Osteoblast (primary cell): ENCODE results near the gene HEXB. TPM values are rescaled to one million over a fixed set of nuclear protein-coding genes. Genes with fewer than 3 reads are reported as not detected.

Experiments used
- DNase-seq: peaks from one replicate; pipeline ENCODE4 v3.0.0; 2011; ENCODE audit warnings: low spot score, mixed read lengths; ENCODE audit not compliant: insufficient read length; ENCODE audit errors: missing footprints
- H2AFZ ChIP-seq: 2 replicates; pipeline ENCODE4 v1.6.0; 2011; ENCODE audit warnings: mild to moderate bottlenecking, low read length
- H3K27ac ChIP-seq: 2 replicates; pipeline ENCODE4 v1.5.1; 2011; ENCODE audit warnings: mild to moderate bottlenecking, low read depth, low read length, moderate library complexity
- H3K27me3 ChIP-seq: 2 replicates; pipeline ENCODE4 v1.6.0; 2012; ENCODE audit warnings: mild to moderate bottlenecking, control low read depth, inconsistent platforms, low read length, moderate library complexity; ENCODE audit not compliant: insufficient read depth
- H3K36me3 ChIP-seq: 2 replicates; pipeline ENCODE4 v1.5.1; 2011; ENCODE audit warnings: mild to moderate bottlenecking, low read length, control low read depth, moderate library complexity; ENCODE audit not compliant: insufficient read depth
- H3K4me1 ChIP-seq: 2 replicates; pipeline ENCODE4 v1.5.1; 2011; ENCODE audit warnings: mild to moderate bottlenecking, low read length, control low read depth, moderate library complexity; ENCODE audit not compliant: insufficient read depth
- H3K4me2 ChIP-seq: 2 replicates; pipeline ENCODE4 v1.6.0; 2011; ENCODE audit warnings: mild to moderate bottlenecking, low read length; ENCODE audit not compliant: insufficient read depth
- H3K4me3 ChIP-seq: fragments of 200-600 bp; sonication (generic); 3 replicates; pipeline ENCODE4 v1.5.1; 2012; ENCODE audit warnings: mild to moderate bottlenecking, low read length, inconsistent platforms; ENCODE audit not compliant: insufficient read depth
- H3K79me2 ChIP-seq: 2 replicates; pipeline ENCODE4 v1.6.0; 2012; ENCODE audit warnings: mild to moderate bottlenecking, low read length, control low read depth, inconsistent platforms; ENCODE audit not compliant: insufficient read depth
- H3K9me3 ChIP-seq: 2 replicates; pipeline ENCODE4 v1.5.1; 2011; ENCODE audit warnings: low read depth, low read length, control low read depth
- H4K20me1 ChIP-seq: 2 replicates; pipeline ENCODE4 v1.6.0; 2012; ENCODE audit warnings: mild to moderate bottlenecking, low read length, control low read depth; ENCODE audit not compliant: insufficient read depth
- CTCF ChIP-seq: IDR thresholded peaks from 2 replicates; pipeline ENCODE4 v1.5.1; 2011; ENCODE audit warnings: mild to moderate bottlenecking, low read depth, low read length, moderate library complexity; ENCODE audit errors: extremely low read depth
- total RNA-seq: library from RNA; depleted of rRNA; stranded (reverse); fragments of >200 nt; gene quantifications from 2 replicates; pipeline ENCODE4 v1.2.3, GENCODE V29; 2012

Gene HEXB
- 267 and 313 TPM in 2 replicates for total RNA-seq

GRCh38 chr5:74684900-74685851, at the start of gene HEXB:
TSS of gene HEXB (plus strand) at chr5:74685233. CDS start at chr5:74685261, 28 bp downstream.
- peaks cover 12% of the 10 kb centered on the region for H3K36me3 ChIP-seq

DNA sequence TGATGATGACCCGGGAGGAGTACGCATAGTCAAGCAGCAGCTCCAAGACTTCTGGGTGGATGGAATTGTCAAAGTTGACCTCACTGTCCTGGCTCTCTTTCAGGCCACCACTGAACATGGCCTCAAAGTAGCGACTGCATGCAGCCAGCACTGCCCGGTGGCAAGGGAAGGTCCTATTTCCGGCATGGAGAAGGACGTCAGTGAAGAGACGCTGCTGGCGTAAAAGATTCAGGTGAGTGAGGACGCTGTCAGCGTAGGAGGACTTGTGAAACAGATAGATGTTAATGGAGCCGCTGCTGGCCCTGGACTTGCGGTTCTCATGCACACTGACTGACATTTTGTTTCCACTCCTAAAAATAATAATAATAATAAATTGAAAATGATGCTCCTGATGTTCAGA, 48.9 kb upstream of the HEXB start:
- H3K4me2 ChIP-seq = no peak overlapping the region
- H3K4me1 ChIP-seq = peaks cover 50% of the 10 kb centered on the region
- H3K36me3 ChIP-seq = peaks cover 51% of the 10 kb centered on the region

More at GRCh38 chr5:74684900-74685851, at the start of gene HEXB:
- Histone ChIP-seq H3K27me3 (no peaks in the 10 kb centered on the region), H3K4me1 (peaks cover 18% of the 10 kb centered on the region), H3K4me2 (peak within 1 kb of the TSS; percentile 90), H2AFZ (peak within 1 kb of the TSS; percentile 86), H3K9me3 (no peaks in the 10 kb centered on the region), H4K20me1 (peaks cover 12% of the 10 kb centered on the region), H3K79me2 (peaks cover 38% of the 10 kb centered on the region), H3K4me3 (peak within 1 kb of the TSS; percentile 77), H3K27ac (peak within 1 kb of the TSS; percentile 73)
- peak; percentile 98 for DNase-seq
- TF ChIP-seq CTCF = no peak

GRCh38 chr5:74636552-74636951, 48.5 kb upstream of the HEXB start:
- Histone ChIP-seq H3K4me3 (no peak overlapping the region), H3K27ac (no peak overlapping the region), H3K36me3 (peaks cover 51% of the 10 kb centered on the region), H3K4me2 (peak overlapping the region; percentile 95), H3K27me3 (no peaks in the 10 kb centered on the region), H2AFZ (no peak overlapping the region), H3K9me3 (no peaks in the 10 kb centered on the region), H3K4me1 (peaks cover 49% of the 10 kb centered on the region), H4K20me1 (peaks cover 50% of the 10 kb centered on the region), H3K79me2 (peaks cover 68% of the 10 kb centered on the region)
- TF ChIP-seq CTCF = no peak
- no peak for DNase-seq

More for the DNA sequence above, 48.9 kb upstream of the HEXB start:
- no peak overlapping the region for H3K4me3 ChIP-seq
- H2AFZ ChIP-seq = no peak overlapping the region
- peaks cover 68% of the 10 kb centered on the region for H3K79me2 ChIP-seq
- H4K20me1 ChIP-seq = peaks cover 50% of the 10 kb centered on the region
- DNase-seq = no peak
- no peak overlapping the region for H3K27ac ChIP-seq
- no peaks in the 10 kb centered on the region for H3K9me3 ChIP-seq
- TF ChIP-seq CTCF = no peak
- no peaks in the 10 kb centered on the region for H3K27me3 ChIP-seq

- H3K36me3 ChIP-seq = peaks cover 42% of the 10 kb centered on the region
- peaks cover 48% of the 10 kb centered on the region for H4K20me1 ChIP-seq
- TF ChIP-seq CTCF = no peak
- peak overlapping the region; percentile 86 for H3K27ac ChIP-seq
- peak overlapping the region; percentile 95 for H3K4me2 ChIP-seq
- peaks cover 47% of the 10 kb centered on the region for H3K4me1 ChIP-seq
- no peaks in the 10 kb centered on the region for H3K27me3 ChIP-seq
- H3K9me3 ChIP-seq = no peaks in the 10 kb centered on the region
- peak; percentile 32 for DNase-seq
- H3K79me2 ChIP-seq = peaks cover 64% of the 10 kb centered on the region
- H2AFZ ChIP-seq = no peak overlapping the region
- H3K4me3 ChIP-seq = peak overlapping the region; percentile 94
Observed at GRCh38 chr5:74638544-74638969, 46.5 kb upstream of the HEXB start.
